Measurements from ENCODE around the gene DISC1.

DNA sequence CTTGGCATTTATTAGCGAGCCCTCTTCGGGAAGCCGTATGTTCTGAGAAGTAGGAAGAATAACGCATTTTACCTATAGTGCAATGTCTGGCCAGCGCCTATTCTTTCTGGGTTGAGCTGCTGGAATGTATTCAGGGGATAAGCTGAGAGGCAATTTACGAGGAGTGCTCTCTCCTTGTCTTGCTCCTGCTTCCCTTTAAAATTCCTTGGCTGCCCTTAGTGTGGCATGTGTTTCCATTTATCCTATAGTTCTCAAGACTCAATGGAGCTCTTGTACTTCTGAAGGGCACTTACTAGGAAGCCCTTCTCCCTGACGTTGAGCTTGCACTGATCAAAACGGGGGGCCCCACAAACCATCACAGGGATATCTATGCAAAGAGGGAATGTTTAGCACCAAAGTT lies 364.6 kb downstream of the DISC1 start:
- TF ChIP-seq, protein P1, sequence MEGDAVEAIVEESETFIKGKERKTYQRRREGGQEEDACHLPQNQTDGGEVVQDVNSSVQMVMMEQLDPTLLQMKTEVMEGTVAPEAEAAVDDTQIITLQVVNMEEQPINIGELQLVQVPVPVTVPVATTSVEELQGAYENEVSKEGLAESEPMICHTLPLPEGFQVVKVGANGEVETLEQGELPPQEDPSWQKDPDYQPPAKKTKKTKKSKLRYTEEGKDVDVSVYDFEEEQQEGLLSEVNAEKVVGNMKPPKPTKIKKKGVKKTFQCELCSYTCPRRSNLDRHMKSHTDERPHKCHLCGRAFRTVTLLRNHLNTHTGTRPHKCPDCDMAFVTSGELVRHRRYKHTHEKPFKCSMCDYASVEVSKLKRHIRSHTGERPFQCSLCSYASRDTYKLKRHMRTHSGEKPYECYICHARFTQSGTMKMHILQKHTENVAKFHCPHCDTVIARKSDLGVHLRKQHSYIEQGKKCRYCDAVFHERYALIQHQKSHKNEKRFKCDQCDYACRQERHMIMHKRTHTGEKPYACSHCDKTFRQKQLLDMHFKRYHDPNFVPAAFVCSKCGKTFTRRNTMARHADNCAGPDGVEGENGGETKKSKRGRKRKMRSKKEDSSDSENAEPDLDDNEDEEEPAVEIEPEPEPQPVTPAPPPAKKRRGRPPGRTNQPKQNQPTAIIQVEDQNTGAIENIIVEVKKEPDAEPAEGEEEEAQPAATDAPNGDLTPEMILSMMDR (IDR thresholded peaks at IDR 0.05; ENCODE audit: low read length), result no peak
- no peak for TF ChIP-seq EZH2 (IDR thresholded peaks at IDR 0.05; ENCODE audit: borderline replicate concordance, low read length)

Measured in OCI-LY1 (cell line).